Hepatocyte (in vitro differentiated cells): ENCODE data around the gene CREG2. TPM values are rescaled to one million over a fixed set of nuclear protein-coding genes. Genes with fewer than 3 reads are reported as not detected.

Experiments
- DNase-seq: peaks from one replicate; pipeline ENCODE4 v3.0.0-alpha.2; 2016; ENCODE audit warnings: low spot score
- H2AFZ ChIP-seq: fragments of 200-600 bp; sonication (generic); 2 replicates; pipeline ENCODE4 v1.6.0; 2016; ENCODE audit warnings: antibody characterized with exemption, mild to moderate bottlenecking
- H3K27ac ChIP-seq: fragments of 200-600 bp; sonication (generic); 2 replicates; pipeline ENCODE4 v1.5.1; 2016; ENCODE audit warnings: mild to moderate bottlenecking
- H3K27me3 ChIP-seq: fragments of 200-600 bp; sonication (generic); 2 replicates; pipeline ENCODE4 v1.6.1; 2016
- H3K36me3 ChIP-seq: fragments of 200-600 bp; sonication (generic); replicated peaks from 2 replicates; pipeline ENCODE4 v1.5.1; 2016; ENCODE audit warnings: low read depth; ENCODE audit not compliant: insufficient read depth
- H3K4me1 ChIP-seq: fragments of 200-600 bp; sonication (generic); 2 replicates; pipeline ENCODE4 v1.5.1; 2016; ENCODE audit warnings: mild to moderate bottlenecking, moderate library complexity; ENCODE audit not compliant: insufficient read depth
- H3K4me2 ChIP-seq: fragments of 200-600 bp; sonication (generic); 2 replicates; pipeline ENCODE4 v1.6.0; 2016
- H3K4me3 ChIP-seq: fragments of 200-600 bp; sonication (generic); 2 replicates; pipeline ENCODE4 v1.5.1; 2016; ENCODE audit warnings: mild to moderate bottlenecking
- H3K79me2 ChIP-seq: fragments of 200-600 bp; sonication (generic); 2 replicates; pipeline ENCODE4 v1.6.0; 2017; ENCODE audit warnings: mild to moderate bottlenecking
- H3K9me2 ChIP-seq: fragments of 200-600 bp; sonication (generic); replicated peaks from 2 replicates; pipeline ENCODE4 v1.6.0; 2017; ENCODE audit warnings: mild to moderate bottlenecking; ENCODE audit not compliant: insufficient read depth
- H3K9me3 ChIP-seq: fragments of 200-600 bp; sonication (generic); 2 replicates; pipeline ENCODE4 v1.5.1; 2016; ENCODE audit warnings: low read depth, mild to moderate bottlenecking
- H4K20me1 ChIP-seq: fragments of 200-600 bp; sonication (generic); 2 replicates; pipeline ENCODE4 v1.6.0; 2016; ENCODE audit warnings: mild to moderate bottlenecking; ENCODE audit not compliant: insufficient read depth, poor library complexity, severe bottlenecking
- EZH2 ChIP-seq: fragments of 200-600 bp; sonication (generic); IDR thresholded peaks from 2 replicates; pipeline ENCODE4 v1.6.1; 2016; ENCODE audit warnings: antibody characterized with exemption, mild to moderate bottlenecking, borderline replicate concordance
- EZH2phosphoT487 ChIP-seq: fragments of 200-600 bp; sonication (generic); IDR thresholded peaks from one replicate; pipeline ENCODE4 v1.6.1; 2018; ENCODE audit warnings: antibody characterized with exemption, mild to moderate bottlenecking, low read depth, moderate library complexity; ENCODE audit not compliant: unreplicated experiment, severe bottlenecking
- WGBS: methylation state at CpG from one replicate; pipeline ENCODE4 v1.1.6; 2016; ENCODE audit warnings: low lambda C conversion rate; ENCODE audit errors: missing lambda C conversion rate; 5-methylcytosine and 5-hydroxymethylcytosine counted together
- polyA plus RNA-seq: library from polyadenylated mRNA; unstranded; fragments of >200 nt; fragmentation: Nextera tagmentation; extraction: Ambion mirVana; gene quantifications from 2 replicates; pipeline ENCODE4 v1.2.1, GENCODE V29; 2016
- total RNA-seq: library from RNA; depleted of rRNA; stranded (reverse); fragments of >200 nt; gene quantifications from 2 replicates; pipeline ENCODE4 v1.2.3, GENCODE V29; 2014
- TF ChIP-seq, protein P1 (sequence below): fragments of 200-600 bp; sonication (generic); IDR thresholded peaks from 2 replicates; pipeline ENCODE4 v1.5.1; 2016; ENCODE audit warnings: antibody characterized with exemption, mild to moderate bottlenecking; ENCODE audit not compliant: poor library complexity

CREG2 gene
- total and polyA plus RNA-seq, 2 experiments from 2014 or later, result 2.2 to 4.8 TPM

DNA sequence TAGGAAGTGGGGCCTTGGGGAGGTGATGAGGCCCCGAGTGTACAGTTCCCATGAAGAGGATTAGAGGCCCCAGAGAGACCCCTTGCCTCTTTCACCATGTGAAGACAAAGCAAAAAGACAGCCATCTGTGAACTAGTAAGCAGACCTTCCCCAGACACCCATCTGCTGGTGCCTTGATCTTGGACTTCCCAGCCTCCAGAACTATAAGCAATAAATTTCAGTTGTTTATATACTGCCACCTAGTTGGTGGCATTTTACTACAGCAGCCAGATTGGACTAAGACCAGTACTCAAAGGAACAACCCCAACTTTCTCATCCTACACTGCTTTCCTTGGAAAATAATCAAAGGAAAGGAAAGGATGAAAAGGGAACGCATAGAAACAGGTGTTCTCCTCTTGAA, 27.9 kb upstream of the CREG2 start:
- no peak for DNase-seq
- TF ChIP-seq, protein P1, sequence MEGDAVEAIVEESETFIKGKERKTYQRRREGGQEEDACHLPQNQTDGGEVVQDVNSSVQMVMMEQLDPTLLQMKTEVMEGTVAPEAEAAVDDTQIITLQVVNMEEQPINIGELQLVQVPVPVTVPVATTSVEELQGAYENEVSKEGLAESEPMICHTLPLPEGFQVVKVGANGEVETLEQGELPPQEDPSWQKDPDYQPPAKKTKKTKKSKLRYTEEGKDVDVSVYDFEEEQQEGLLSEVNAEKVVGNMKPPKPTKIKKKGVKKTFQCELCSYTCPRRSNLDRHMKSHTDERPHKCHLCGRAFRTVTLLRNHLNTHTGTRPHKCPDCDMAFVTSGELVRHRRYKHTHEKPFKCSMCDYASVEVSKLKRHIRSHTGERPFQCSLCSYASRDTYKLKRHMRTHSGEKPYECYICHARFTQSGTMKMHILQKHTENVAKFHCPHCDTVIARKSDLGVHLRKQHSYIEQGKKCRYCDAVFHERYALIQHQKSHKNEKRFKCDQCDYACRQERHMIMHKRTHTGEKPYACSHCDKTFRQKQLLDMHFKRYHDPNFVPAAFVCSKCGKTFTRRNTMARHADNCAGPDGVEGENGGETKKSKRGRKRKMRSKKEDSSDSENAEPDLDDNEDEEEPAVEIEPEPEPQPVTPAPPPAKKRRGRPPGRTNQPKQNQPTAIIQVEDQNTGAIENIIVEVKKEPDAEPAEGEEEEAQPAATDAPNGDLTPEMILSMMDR, result no peak
- no peak for TF ChIP-seq EZH2phosphoT487
- TF ChIP-seq EZH2, result no peak
- no peaks in the 10 kb centered on the region for H3K36me3 ChIP-seq
- no peaks in the 10 kb centered on the region for H3K9me2 ChIP-seq
- H3K27me3 ChIP-seq, result no peaks in the 10 kb centered on the region
- H3K4me3 ChIP-seq, result no peak overlapping the region
- H3K4me2 ChIP-seq, result no peak overlapping the region
- no peaks in the 10 kb centered on the region for H3K4me1 ChIP-seq
- H4K20me1 ChIP-seq, result no peaks in the 10 kb centered on the region
- 97% methylated on average over 2 of the region's 2 CpGs for WGBS
- H2AFZ ChIP-seq, result no peak overlapping the region
- no peaks in the 10 kb centered on the region for H3K9me3 ChIP-seq
- no peak overlapping the region for H3K27ac ChIP-seq
- H3K79me2 ChIP-seq, result no peaks in the 10 kb centered on the region

DNA sequence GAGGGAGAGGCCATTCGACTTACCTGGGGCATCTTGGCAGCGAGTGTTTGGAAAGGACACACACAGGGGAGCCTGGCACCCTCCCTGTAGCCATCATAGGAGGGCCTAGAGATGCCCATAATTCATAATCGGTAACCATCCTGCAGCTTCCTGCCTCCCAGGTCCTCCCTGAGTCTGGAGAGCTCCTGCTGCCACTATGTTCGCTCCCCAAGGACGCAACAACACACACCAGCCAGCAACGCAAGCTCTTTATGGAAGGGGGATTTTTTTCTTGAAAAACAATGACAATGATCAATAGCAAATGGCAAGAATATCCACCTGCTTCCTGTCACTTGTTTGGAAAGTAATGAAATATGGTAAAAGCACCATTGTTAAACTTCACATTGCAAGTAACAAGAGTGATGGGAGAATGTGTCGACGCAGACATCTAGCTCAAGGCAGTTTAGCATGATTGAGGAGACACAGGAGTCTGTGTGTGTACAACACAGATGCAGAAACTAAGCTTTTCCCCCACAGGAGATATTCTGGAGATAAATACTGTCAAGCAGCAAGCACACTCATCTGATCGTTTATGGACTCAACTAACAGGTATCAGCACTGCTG, 24.9 kb upstream of the CREG2 start:
- Histone ChIP-seq H3K27me3 (no peaks in the 10 kb centered on the region), H3K36me3 (no peaks in the 10 kb centered on the region), H3K27ac (no peak overlapping the region), H3K9me3 (no peaks in the 10 kb centered on the region), H3K4me1 (no peaks in the 10 kb centered on the region), H4K20me1 (no peaks in the 10 kb centered on the region), H2AFZ (no peak overlapping the region), H3K4me2 (no peak overlapping the region), H3K9me2 (no peaks in the 10 kb centered on the region), H3K79me2 (no peaks in the 10 kb centered on the region), H3K4me3 (no peak overlapping the region)
- no peak for TF ChIP-seq EZH2
- TF ChIP-seq EZH2phosphoT487, result no peak
- TF ChIP-seq, protein P1, result no peak
- DNase-seq, result no peak
- WGBS, result 80% methylated on average over 9 of the region's 9 CpGs

DNA sequence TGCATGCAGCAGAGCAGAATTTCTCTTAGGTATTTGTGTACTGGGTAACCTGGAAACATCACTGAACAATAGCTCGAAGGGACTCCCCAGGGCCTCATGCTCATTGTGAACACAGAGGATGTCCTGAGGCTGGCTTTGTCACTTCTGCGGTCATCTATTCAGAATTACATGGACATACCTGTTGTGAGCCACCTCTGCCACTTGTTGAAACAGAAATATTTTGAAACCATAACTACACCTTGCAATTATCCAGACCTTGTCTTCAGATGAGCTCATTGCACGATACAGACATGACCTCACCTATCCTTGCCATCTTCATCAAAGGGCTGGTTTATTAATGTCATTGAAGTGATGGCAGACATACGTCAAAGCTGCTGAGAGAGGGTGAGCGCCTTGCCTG, 23.4 kb upstream of the CREG2 start:
- Histone ChIP-seq H3K9me3 (no peaks in the 10 kb centered on the region), H2AFZ (no peak overlapping the region), H3K27ac (no peak overlapping the region), H3K79me2 (no peaks in the 10 kb centered on the region), H3K27me3 (no peaks in the 10 kb centered on the region), H3K4me3 (no peak overlapping the region), H3K4me1 (no peaks in the 10 kb centered on the region), H3K4me2 (no peak overlapping the region), H3K36me3 (no peaks in the 10 kb centered on the region), H4K20me1 (no peaks in the 10 kb centered on the region), H3K9me2 (no peaks in the 10 kb centered on the region)
- TF ChIP-seq EZH2phosphoT487 (no peak), EZH2 (no peak)
- TF ChIP-seq, protein P1, result no peak
- 79% methylated on average over 5 of the region's 5 CpGs for WGBS
- DNase-seq, result no peak

DNA sequence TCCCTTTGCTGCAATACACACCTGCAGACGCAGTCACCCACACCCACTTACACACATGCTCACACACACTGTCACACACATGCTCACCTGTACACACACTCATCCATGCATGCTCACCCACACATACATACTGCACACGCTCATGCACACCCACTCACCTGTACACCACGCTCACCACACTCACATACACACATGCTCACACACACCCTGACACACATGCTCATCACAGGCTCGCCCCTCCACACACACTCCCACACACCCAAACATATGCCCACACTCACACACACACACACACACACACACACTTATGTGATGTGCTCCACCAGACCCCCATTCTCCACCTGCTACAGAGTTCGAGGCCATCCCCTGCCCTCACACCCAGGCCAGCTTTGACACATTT, 22.8 kb upstream of the CREG2 start:
- no peak overlapping the region for H3K4me3 ChIP-seq
- 95% methylated on average over 5 of the region's 5 CpGs for WGBS

More for the DNA sequence above, 22.8 kb upstream of the CREG2 start:
- no peak for DNase-seq
- TF ChIP-seq EZH2 (no peak), EZH2phosphoT487 (no peak)
- TF ChIP-seq, protein P1, result no peak
- Histone ChIP-seq H3K79me2 (no peaks in the 10 kb centered on the region), H4K20me1 (no peaks in the 10 kb centered on the region), H3K9me3 (no peaks in the 10 kb centered on the region), H3K36me3 (no peaks in the 10 kb centered on the region), H3K4me2 (no peak overlapping the region), H2AFZ (no peak overlapping the region), H3K4me1 (no peaks in the 10 kb centered on the region), H3K27ac (no peak overlapping the region), H3K9me2 (no peaks in the 10 kb centered on the region), H3K27me3 (no peaks in the 10 kb centered on the region)
